ENCODE results near the gene DUSP22. TPM values are rescaled to one million over a fixed set of nuclear protein-coding genes. Genes with fewer than 3 reads are reported as not detected.

Gene DUSP22
- total and polyA plus RNA-seq, 2 of the 8 experiments (the other 6 are each of a cell fraction or from before 2014, with no cell fraction given) = 15.5 to 32.4 TPM

DNA sequence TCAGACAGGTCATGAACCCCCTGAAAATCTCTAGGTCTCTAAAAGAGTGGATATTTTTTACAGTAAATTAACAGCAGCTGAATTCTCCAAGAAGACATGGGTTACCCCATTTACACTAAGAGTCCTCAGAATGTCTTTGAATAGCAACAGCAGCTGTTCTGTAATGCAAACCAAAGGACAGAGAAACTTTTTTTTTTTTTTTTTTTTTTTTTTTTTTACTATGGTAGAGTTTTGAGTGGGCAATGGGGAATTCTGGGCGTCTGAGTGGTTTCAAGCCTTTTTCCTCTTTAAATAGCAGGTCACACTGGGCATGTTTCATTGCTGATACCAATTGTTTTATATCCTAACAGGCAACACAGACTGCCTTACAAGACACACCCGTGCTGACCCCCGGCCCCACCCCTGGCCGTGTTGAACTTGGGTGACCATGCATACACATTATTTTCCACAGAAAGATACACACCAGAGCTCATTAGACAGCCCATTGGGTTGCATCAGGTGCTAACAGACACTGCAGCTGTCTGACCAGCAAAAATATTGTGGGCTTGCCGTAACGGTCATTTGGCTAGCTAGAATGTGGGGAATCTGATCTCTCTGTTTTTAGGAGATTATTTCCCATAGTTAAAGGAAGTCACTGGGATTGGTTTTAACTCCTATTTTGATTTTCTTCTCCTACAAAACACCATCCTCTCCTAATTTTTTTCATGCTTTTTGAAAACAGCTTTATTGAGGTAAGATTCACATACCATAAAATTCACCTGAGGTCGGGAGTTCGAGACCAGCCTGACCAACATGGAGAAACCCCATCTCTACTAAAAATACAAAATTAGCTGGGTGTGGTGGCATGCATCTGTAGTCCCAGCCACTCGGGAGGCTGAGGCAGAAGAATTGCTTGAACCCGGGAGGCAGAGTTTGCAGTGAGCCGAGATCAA lies 72.6 kb downstream of the DUSP22 start:
- no peaks in the 10 kb centered on the region for H4K20me1 ChIP-seq (replicated peaks in 1 of 2; ENCODE audit: control insufficient read depth in 1 of 2, insufficient read depth in 2 of 2, low read length in 2 of 2)
- CTCF ChIA-PET (ENCODE audit: partially characterized antibody) = interaction anchor here (1.3 to 6.4 kb wide), 2 partner anchors 13 to 43 kb away, joined by 3 to 48 read pairs; no protein-coding TSS in a partner anchor
- no peaks in the 10 kb centered on the region; a peak in 1 of 8 replicates for H3K36me3 ChIP-seq (ENCODE audit: control insufficient read depth in 2 of 4, insufficient read depth in 4 of 4, low read length in 3 of 4)

More for the DNA sequence above, 72.6 kb downstream of the DUSP22 start:
- H3K56ac ChIP-seq (replicated peaks; ENCODE audit: insufficient read length, low read depth, low read length) = no peak overlapping the region
- no peak overlapping the region for H3K4me2 ChIP-seq (ENCODE audit: insufficient read depth in 1 of 2, low read depth in 2 of 2, low read length in 2 of 2)
- DNase-seq (ENCODE audit: low read depth in 1 of 2, low spot score in 2 of 2) (no peak), FAIRE-seq (no peak)
- no peaks in the 10 kb centered on the region for H3K79me1 ChIP-seq (ENCODE audit: low read depth, low read length)
- H2BK5ac ChIP-seq (ENCODE audit: low read depth, low read length) = no peak overlapping the region
- no peak overlapping the region for H4K5ac ChIP-seq (ENCODE audit: insufficient read length, low read depth, low read length)
- POLR2A ChIA-PET (ENCODE audit: partially characterized antibody) = no interaction called here
- no peak overlapping the region for H2BK120ac ChIP-seq (replicated peaks; ENCODE audit: low read depth, low read length)
- no peak overlapping the region for H3K4me3 ChIP-seq (ENCODE audit: extremely low read depth in 1 of 4, insufficient read depth in 2 of 4, low read depth in 3 of 4, low read length in 4 of 4)
- no peak overlapping the region for H2AFZ ChIP-seq (ENCODE audit: low read length)
- H4K8ac ChIP-seq (ENCODE audit: extremely low read depth, insufficient read depth, low read length) = no peak overlapping the region
- no peak overlapping the region for H3K27ac ChIP-seq (ENCODE audit: low read depth, low read length)
- H2BK20ac ChIP-seq (ENCODE audit: low read length) = no peak overlapping the region
- no peak overlapping the region for H2AK5ac ChIP-seq (ENCODE audit: low read depth, low read length)
- H3K9ac ChIP-seq (replicated peaks in 1 of 4; ENCODE audit: extremely low read depth in 1 of 4, low read depth in 3 of 4, low read length in 3 of 4) = no peak overlapping the region
- H2BK12ac ChIP-seq (ENCODE audit: low read depth, low read length) = no peak overlapping the region
- no peak overlapping the region for H2BK15ac ChIP-seq (ENCODE audit: low read length)
- TF ChIP-seq POLR2A (IDR thresholded peaks at IDR 0.05; ENCODE audit: control extremely low read depth in 1 of 2, low read depth in 2 of 2, low read length in 2 of 2) (no peak), SUZ12 (IDR thresholded peaks at IDR 0.05; ENCODE audit: low read length) (no peak), EP300 (IDR thresholded peaks at IDR 0.05; ENCODE audit: borderline replicate concordance in 1 of 2, low read depth in 2 of 2, low read length in 2 of 2) (no peak), CREB1 (IDR thresholded peaks at IDR 0.05) (no peak), RXRA (IDR thresholded peaks at IDR 0.05; ENCODE audit: insufficient read depth, low read depth, low read length) (no peak), PHF8 (conservative IDR thresholded peaks at IDR 0.05; ENCODE audit: low read depth, low read length) (no peak), TBP (IDR thresholded peaks at IDR 0.05; ENCODE audit: low read depth, low read length) (no peak), ASH2L (IDR thresholded peaks at IDR 0.05; ENCODE audit: low read length) (no peak), EGR1 (IDR thresholded peaks at IDR 0.05; ENCODE audit: borderline replicate concordance, low read depth, low read length) (no peak), HDAC6 (IDR thresholded peaks at IDR 0.05; ENCODE audit: low read depth, low read length) (no peak)
- WGBS, 2 experiments (ENCODE audit: extremely low coverage in 1 of 2, insufficient coverage in 1 of 2, insufficient read length in 1 of 2, insufficient replicate concordance in 2 of 2, low coverage in 1 of 2, low lambda C conversion rate in 2 of 2, missing lambda C conversion rate in 1 of 2) = 87% methylated on average over 11 of the region's 11 CpGs; no CpG with 5 or more reads in 1 of the 2 experiments
- H3K9me3 ChIP-seq (ENCODE audit: insufficient read depth in 2 of 2, low read depth in 1 of 2, low read length in 1 of 2) = peaks cover 53 to 83% of the 10 kb centered on the region in 2 experiments
- no peak overlapping the region for H3K18ac ChIP-seq (ENCODE audit: extremely low read depth, low read length)
- no peak overlapping the region for H3K4ac ChIP-seq (replicated peaks; ENCODE audit: insufficient read length, low read depth, low read length)
- H3K23me2 ChIP-seq (ENCODE audit: low read depth, low read length) = no peaks in the 10 kb centered on the region
- no peak overlapping the region for H3K14ac ChIP-seq (ENCODE audit: insufficient read length)
- no peaks in the 10 kb centered on the region for H3K4me1 ChIP-seq (replicated peaks in 1 of 4; ENCODE audit: control insufficient read depth in 3 of 4, insufficient read depth in 4 of 4, low read length in 3 of 4)
- H4K91ac ChIP-seq (replicated peaks; ENCODE audit: insufficient read length, low read length) = no peak overlapping the region
- no peaks in the 10 kb centered on the region; a peak in 1 of 4 replicates for H3K79me2 ChIP-seq (ENCODE audit: control insufficient read depth in 1 of 2, insufficient read depth in 2 of 2, low read length in 2 of 2)
- no peak overlapping the region for H3K23ac ChIP-seq (ENCODE audit: insufficient read length)
- no peaks in the 10 kb centered on the region; a peak in 1 of 7 replicates for H3K27me3 ChIP-seq (replicated peaks in 1 of 4; ENCODE audit: control insufficient read depth in 3 of 4, extremely low read depth in 1 of 4, insufficient read depth in 3 of 4, low read length in 3 of 4)
